HepG2 (cell line): ENCODE measurements around the gene AQP6.
A peak's percentile ranks its signal among the peaks of the same experiment; 100 is the strongest.

Source experiments
- CTCF ChIP-seq: sonication (generic); formaldehyde crosslinking; IDR thresholded peaks from 2 replicates; pipeline ENCODE4 v1.5.0; 2020; ENCODE audit warnings: mild to moderate bottlenecking, missing genetic modification reagents, moderate library complexity
- SAFB2 ChIP-seq: sonication (generic); formaldehyde crosslinking; IDR thresholded peaks from 2 replicates; pipeline ENCODE4 v1.5.1; 2020; ENCODE audit warnings: missing genetic modification reagents, low read depth, mild to moderate bottlenecking, borderline replicate concordance
- SMAD3 ChIP-seq: sonication (generic); formaldehyde crosslinking; IDR thresholded peaks from 2 replicates; pipeline ENCODE4 v1.4.0; 2020; ENCODE audit warnings: missing genetic modification reagents

GRCh38 chr12:49967042-49967776 lies 5.5 kb upstream of the AQP6 start:
- 0 out of 2 replicates have a peak, but pooled peaks have one; percentile 16 for TF ChIP-seq SMAD3 (CRISPR knock-in tag)
- peak; percentile 91 for TF ChIP-seq CTCF
- no peak; the same call in 1 of the 2 replicates for TF ChIP-seq SAFB2 (CRISPR knock-in tag)
